HG03280 (cell line): ENCODE data around the gene WDR81.
"Not testable (repeated sequence)": the region's sequence is repeated elsewhere in the genome, so short reads cannot be mapped to it uniquely, and the experiment has no call there.

Experiments used
- ATAC-seq: cut with Tn5 transposase; IDR thresholded peaks from one replicate; pipeline ENCODE4 v1.9.1; 2021; ENCODE audit warnings: mild to moderate bottlenecking, moderate library complexity; ENCODE audit not compliant: unreplicated experiment

Gene WDR81

DNA sequence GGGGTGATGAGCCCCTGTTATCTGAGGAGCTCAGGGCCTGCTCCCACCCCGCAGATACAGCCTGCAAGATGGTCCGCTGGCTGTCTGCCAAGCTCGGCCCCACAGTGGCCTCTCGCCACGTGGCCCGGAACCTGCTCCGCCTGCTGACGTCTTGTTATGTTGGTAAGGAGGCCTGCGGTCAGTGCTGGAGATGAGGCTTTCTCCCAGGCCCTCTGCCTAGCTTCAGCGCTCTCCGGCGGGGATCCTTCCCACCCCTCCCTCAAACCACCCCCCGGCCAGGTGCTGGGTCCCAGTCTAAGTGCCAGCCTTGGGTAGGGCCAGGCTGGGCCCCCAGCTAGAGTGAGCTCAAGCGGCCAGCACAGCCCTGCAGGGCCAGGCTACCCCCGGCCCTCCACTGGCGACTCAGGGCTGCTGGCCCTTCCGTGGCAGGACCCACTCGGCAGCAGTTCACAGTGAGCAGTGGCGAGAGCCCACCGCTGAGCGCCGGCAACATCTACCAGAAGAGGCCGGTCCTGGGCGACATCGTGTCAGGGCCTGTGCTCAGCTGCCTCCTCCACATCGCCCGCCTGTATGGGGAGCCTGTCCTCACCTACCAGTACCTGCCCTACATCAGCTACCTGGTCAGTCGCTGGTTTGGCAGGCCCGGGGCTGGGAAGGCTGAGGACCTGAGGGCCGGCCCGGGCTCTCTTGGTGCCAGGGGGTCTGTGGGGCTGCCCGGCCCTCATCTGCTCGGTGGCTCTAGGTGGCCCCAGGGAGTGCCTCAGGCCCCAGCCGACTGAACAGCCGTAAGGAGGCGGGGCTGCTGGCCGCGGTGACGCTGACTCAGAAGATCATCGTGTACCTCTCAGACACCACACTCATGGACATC is 6.1 kb downstream of the WDR81 start:
- no peak for ATAC-seq

DNA sequence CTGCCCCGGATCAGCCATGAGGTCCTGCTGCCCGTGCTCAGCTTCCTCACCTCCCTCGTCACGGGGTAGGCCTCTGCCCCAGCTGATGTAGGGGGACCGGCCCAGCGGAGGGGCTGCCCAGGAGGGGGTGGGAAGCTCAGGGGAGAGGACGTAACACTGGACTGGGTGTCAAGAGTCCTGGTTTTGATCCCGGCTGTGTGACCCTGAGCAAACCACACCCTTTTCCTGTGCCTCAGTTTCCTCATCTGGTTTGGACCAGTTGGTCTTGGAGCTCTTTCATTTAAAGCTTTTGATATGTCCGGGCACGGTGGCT is 6.6 kb downstream of the WDR81 start:
- ATAC-seq, result no peak

DNA sequence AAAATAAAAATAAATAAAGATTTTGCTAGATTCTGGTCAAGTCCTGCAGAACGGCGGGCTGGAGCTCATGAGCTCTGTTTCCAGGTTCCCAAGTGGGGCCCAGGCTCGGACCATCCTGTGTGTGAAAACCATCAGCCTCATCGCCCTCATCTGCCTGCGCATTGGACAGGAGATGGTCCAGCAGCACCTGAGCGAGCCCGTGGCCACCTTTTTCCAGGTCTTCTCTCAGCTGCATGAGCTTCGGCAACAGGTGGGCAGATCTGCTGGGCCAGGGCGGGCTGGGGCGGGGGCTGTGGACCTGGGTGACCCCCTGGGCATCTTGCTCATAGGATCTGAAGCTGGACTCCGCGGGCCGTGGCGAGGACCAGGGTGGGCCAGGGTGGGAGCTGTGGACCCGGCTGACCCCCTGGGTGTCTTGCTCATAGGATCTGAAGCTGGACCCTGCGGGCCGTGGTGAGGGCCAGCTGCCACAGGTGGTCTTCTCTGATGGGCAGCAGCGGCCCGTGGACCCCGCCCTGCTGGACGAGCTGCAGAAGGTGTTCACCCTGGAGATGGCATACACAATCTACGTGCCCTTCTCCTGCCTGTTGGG is 7.8 kb downstream of the WDR81 start:
- ATAC-seq, result no peak

DNA sequence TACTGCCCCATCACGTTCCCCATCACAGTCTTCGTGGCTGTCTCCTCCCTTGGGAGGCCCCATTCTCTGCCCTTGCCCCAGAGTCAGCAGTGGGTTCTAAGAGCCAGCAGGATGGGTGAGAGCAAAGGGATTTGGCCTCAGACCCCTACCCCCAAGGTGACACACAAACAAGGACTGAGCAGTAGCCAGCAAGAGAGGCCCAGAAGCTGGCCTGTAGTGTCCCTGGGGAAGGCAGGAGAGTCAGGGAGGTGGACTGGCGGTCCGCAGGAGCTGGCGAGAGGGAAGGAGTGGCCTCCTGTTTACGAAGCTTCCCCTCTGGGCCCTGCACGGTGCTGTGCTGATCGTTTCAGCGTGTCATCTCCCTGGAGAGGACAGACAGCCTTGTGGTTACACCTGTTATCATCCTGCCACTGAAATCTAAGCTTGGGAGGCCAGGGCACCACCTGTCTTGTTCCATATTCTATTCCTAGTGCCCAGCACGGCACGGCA is 8.4 kb downstream of the WDR81 start:
- ATAC-seq, result no peak

DNA sequence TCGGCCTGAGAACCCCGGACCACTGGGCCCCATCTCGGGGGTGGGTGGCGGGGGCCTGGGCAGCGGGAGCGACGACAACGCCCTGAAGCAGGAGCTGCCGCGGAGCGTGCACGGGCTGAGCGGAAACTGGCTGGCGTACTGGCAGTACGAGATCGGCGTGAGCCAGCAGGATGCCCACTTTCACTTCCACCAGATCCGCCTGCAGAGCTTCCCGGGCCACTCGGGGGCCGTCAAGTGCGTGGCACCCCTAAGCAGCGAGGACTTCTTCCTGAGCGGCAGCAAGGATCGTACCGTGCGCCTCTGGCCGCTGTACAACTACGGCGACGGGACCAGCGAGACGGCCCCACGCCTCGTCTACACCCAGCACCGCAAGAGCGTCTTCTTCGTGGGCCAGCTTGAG is 9.3 kb downstream of the WDR81 start:
- ATAC-seq, result no peak

DNA sequence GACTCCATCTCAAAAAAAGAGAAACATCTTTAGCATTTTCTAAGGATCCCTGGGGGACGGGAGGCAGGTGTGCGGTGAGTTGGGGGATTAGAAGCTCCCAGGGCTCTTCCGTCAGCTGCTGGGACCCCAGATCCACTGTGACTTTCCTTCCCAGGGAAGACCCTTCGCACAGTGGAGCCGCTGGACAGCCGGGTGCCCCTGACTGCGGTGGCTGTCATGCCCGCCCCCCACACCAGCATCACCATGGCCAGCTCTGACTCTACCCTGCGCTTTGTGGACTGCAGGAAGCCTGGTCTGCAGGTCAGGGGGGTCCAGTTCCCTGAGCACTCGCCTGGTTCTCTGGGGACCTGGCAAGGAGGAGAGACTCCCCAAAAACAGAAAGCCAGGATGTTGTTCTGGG is 10.9 kb downstream of the WDR81 start:
- ATAC-seq, result no peak

DNA sequence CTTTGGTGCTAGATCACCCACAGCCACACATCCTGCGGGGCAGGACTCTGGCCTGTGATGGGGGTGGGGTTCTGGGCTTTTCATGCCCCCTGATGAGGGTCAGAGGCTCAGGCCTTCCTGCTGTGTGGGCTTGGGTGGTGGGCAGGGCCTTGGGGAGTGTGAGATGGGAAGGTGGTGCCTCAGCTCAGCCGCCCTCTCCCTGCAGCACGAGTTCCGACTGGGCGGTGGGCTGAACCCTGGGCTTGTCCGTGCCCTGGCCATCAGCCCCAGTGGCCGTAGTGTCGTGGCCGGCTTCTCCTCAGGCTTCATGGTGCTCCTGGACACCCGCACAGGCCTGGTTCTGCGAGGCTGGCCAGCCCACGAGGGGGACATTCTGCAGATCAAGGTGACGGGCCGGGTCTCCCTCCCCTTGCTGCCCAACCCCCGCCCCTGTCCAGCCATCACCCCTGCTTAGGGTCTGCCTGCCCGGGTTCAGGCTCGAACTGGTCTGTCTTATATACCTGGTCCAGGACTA is 11.4 kb downstream of the WDR81 start:
- ATAC-seq, result no peak

DNA sequence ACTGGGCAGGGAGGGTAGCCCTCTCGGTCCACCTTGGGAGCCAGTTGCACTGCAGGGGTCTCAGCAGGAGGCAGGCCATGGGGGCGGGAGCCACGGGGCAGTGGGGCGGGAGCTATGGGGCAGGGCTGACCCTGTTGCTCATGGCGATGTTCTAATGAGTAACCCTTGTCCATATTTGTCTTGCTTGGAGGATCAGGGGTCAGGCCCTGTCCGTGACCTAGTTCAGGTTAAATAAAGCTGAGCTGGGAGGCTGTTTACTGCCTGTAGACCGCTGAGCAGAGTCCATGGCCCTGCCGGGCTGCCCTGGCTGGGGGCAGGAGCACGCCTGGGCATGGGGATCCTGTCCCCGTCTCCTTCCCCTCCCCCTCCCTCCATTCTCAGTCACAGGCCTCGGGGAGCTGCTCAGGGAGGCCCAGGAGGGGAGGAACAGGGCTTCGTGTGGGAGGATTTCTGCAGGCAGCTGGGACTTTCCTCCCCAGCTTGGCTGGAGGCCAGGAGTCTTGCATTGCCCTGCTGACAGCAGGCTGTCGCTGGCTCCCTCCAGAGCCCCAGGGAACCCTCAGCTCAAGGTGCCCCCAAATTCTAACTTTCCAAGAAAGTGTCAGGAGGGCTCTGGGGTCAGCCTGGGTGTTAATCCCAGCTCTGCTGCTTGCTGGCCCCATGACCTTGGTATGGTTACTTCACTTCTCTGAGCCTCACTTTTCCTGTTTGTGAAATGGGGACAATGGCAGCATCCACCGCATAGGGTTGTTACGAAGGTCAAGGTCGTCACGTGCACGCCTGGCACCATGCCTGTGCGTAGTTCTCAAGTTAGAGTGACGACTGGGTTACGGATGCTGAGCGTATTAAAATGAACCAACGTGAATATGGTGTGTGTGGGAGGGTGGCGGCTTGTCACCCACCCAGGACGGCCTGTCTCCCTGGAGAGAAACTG is 12.1 kb downstream of the WDR81 start:
- no peak for ATAC-seq

DNA sequence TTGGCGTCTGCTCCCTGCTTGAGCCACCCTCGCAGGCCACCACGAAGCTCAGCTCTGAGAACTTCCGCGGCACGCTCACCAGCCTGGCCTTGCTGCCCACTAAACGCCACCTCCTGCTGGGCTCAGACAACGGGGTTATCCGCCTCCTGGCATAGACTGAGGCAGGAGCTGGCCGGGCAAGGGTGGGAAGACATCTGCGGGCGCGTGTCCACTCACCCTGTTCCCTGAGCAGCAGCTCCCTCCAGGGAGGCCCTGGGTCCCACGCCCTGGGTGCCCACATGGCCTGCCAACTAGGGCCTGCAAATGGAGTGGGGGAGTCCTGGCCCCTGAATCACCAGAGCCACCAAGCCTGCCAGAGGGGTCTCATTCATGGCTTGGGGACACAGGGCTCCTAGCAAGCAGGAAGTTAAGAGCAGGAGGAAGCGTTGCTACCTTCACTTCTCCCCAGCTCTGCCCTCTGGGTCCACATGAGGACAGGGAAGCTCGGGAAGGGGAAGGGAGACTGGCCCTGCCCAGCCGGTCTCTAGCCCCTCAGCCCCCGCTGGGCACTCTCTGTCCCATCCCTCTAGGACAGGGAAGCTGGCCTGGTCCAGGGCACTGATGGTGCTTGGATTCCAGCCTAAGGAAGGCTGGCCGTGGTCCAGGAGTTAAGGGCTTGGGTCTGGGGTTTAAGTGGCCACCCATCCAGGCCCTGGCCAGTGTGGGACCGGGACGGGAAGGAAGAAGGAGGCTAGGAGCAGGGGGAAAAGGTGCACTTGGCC is 13.2 kb downstream of the WDR81 start:
- no peak for ATAC-seq

DNA sequence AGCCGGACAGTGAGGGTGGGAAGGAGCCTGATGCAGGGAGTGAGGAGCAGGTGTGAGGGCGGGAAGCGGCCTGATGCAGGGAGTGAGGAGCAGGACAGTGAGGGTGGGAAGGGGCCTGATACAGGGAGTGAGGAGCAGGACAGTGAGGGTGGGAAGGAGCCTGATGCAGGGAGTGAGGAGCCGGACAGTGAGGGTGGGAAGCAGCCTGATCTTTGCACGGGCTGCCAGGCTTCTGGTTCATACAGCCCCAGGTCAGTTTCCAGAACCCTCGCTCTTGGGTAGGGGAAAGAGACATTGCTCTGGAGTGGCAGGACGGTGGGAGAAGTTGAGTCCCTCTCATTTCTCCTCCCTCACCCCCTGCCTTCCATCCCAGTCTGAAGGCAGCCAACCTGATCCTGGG is 17.4 kb downstream of the WDR81 start:
- ATAC-seq, result not testable (repeated sequence)

DNA sequence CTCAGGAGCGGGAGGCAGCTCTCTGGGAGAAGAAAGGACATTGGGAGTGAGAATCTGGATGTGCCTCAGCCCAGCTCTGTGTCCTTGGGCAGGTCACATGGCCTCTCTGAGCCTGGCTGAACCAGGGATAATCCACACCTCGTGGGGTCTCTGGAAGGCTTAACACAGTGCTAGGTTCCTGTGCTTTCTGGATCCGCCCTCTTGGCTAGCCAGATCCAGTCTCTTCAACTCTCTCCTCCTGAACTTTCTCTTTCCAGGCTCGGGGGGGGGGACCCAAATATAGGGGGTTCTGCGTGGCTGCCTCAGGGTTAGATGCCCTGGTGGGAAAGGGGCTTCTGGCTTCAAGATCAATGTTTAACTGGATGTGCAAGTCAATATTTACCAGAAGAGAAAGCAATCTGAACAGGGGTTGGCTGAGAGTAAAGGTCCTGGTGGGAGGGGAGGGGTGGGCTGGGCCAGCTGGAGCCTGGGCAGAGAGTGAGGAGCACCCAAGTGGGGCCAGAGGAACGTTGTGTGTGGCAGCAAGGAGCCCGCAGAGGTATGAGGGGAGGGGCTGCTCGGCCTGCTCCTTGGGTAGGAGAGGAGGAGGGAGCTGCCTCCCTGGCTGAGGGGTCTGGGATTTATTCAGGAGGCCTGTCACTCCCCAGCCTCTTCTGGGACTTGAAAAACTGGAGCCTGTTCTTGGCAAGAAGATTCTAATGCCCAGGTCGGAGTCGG is 18.0 kb downstream of the WDR81 start, which contains the start of gene SERPINF2:
Gene SERPINF2 (plus strand): TSS at position 501 of the 717 bp plus-strand sequence. CDS start 2,125 bp downstream, outside the sequence.
- ATAC-seq, result no peak

DNA sequence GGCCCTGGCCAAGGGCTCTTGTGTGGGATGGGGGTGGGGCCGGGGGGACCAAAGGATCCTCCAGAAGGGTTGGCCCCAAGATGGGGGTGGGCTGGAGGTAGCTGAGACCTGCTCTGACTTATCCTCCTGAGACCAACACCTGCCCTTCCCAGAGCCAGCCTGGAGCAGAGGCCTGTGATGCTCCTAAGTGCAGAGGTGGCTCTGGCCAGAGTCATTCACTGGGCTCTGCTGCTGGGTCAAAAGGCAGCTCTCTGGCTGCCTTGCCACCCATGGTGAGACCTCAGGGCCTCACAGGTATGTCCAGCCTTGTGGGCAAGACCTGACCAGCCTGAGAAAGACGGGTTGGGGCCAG is 18.6 kb downstream of the WDR81 start:
- ATAC-seq, result no peak

DNA sequence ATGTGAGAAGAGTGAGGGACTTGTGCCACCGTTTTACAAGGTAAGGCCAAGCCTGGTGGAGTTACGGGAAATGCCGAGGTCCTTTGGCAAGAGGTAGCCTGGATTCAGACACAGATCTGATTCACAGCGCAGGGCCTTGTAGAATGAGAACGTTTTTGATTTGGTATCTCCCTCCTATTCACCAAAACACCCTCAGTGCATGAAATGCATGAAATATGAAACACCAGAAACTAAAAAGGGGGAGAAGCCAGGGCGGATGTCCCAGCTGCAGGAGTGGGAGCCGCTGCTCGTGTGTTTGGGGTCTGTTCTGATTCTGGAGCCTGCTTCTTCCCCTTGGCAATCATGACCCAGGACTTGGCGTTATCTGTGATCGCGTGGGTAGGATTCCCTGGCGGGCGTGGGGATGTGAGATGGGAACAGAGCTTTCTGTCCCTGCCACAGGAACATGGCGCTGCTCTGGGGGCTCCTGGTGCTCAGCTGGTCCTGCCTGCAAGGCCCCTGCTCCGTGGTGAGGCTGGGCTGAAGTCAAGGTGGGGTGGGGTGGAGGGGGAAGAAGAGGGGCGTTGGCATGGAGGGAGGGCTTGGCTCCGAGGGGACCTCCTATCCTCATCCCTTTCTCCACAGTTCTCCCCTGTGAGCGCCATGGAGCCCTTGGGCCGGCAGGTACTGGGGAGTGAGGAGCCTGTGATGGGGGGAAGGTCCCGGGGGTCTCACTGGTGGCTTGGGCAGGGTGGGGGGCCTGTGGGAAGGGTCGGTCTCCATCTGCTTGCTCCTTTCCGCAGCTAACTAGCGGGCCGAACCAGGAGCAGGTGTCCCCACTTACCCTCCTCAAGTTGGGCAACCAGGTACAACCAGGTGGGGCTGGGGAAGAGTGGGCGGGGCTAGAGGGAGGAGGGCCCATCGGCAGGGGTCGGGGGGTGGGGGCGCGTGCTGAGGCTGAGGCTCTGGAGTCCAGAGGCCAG is 20.3 kb downstream of the WDR81 start:
- ATAC-seq, result no peak

DNA sequence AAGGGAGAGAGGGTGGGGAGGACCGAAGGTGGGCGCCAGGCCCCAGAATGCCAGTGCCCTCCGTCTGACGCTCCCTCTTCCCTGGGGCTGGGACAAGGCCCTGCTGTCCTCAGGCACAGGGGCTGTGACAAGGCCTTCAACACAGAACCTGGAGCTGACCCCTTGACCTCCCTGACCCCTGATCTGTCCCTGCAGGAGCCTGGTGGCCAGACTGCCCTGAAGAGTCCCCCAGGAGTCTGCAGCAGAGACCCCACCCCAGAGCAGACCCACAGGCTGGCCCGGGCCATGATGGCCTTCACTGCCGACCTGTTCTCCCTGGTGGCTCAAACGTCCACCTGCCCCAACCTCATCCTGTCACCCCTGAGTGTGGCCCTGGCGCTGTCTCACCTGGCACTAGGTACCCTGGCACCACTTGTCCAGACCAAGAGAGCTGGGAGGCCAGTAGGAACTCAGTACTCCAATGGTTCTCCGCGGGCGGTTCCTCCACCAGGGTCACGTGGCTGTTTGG is 21.1 kb downstream of the WDR81 start:
- no peak for ATAC-seq

DNA sequence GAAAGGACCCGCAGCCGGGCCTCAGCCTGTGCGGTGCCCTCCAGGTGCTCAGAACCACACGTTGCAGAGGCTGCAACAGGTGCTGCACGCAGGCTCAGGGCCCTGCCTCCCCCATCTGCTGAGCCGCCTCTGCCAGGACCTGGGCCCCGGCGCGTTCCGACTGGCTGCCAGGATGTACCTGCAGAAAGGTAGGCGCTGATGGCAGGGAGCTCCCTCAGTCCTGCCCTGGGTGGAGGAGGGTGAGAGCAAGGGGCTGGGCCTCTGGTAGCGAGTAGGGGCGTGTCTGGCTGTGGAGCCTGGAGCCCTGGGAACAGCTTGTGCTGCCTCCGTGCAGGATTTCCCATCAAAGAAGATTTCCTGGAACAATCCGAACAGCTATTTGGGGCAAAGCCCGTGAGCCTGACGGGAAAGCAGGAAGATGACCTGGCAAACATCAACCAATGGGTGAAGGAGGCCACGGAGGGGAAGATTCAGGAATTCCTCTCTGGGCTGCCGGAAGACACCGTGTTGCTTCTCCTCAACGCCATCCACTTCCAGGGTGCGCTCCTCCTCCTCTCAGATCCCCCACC is 22.6 kb downstream of the WDR81 start:
- no peak for ATAC-seq

DNA sequence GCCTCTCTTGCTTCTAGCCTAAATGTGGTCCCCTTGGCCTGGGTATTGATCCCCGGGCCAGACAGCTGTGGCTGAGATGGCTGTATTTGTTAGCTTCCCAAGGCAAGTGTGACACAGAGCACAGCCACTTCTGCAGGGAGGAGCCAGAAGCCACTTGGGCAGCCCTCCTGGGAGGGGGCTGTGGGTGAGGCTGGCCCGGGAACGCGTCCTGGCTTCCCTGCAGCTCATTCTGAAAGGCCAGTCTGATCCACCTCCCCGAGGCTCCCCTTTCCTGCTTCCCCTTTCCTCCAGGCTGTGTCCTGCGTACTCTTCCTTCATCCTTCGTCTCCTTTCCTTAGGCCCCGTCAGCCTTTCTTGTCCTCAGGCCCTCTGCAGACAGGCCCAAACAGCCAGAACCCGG is 26.1 kb downstream of the WDR81 start:
- ATAC-seq, result no peak

DNA sequence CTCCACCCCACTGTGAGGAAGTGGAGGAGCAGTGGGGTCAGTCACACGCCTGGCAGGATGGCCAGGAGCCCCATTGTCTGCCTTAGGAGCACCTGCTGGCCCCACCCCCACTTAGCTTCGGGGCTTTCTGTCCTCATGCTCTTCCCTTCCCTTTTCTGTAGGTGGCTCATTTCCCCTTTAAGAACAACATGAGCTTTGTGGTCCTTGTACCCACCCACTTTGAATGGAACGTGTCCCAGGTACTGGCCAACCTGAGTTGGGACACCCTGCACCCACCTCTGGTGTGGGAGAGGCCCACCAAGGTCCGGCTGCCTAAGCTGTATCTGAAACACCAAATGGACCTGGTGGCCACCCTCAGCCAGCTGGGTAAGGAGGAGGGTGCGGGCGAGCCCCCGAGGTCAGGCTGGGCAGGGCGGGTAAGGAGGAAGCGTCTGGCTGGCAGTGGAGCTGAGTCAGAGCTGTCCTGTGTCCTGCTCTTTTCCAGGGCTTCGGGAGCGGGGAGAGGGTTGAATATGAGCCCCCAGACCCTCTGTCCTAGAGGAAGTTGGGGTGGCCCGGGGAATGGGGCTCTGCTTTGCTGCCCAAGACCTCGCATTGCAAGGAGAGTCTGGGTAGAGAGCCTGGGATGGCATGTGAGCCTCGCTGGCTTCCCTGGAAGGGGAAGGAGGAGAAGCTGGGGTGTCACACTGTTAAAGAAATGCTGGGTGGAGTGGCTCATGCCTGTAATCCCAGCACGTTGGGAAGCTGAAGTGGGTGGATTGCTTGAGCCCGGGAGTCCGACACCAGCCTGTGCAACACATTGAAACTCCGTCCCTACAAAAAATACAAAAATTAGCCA is 28.1 kb downstream of the WDR81 start:
- ATAC-seq, result no peak
